Measurements from ENCODE around the gene HPSE.

Gene HPSE

DNA sequence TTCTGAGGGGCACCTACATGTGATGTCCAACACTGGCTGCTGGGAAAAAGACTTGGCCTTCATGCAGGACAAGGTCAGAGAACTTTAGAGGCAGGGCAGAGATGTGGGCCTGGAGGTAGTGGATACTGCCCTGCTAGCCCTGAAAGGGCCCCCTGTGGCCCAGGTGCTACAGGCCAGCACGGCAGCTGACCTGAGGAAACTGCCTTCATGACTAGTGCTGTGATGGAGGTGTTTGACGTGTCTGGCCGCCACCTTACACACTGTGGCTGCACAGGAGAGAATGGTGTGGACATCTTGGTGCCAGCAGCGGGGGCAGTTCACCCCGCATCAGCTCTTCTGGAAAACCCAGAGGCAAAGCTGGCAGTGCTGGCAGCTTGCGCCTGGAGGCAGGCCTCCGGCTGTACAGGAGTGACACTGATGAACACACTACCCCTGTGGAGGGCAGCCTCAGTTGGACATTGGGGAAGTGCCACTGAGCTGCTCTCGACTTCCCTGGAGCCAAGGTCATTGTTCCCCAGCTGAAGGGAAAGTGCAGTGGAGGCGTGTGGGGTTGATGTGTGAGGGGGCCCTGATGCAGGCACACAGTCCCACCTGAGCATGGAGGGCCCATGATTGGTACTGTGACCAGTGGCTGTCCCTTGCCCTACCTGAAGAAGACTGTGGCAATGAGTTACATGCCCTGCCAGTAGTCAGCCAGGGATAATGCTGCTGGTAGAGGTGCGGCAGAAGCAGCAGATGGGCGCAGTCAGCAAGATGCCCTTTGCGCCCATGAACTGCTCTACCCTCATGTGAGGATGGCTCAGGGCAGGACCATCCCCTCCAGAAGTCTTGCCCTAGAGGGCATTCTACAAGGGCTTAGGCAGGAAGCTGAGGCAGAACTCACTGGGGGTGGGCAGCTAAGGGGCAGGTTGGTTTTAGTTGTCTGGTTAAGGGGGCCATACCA is 87.0 kb downstream of the HPSE start:
- no peak for DNase-seq (ENCODE audit: low spot score)

Measured in AG08395 (cell line).